ENCODE measurements around the gene DMRT1.
A peak's percentile ranks its signal among the peaks of the same experiment; 100 is the strongest.
"Not testable (repeated sequence)": the region's sequence is repeated elsewhere in the genome, so short reads cannot be mapped to it uniquely, and the experiment has no call there.

The DMRT1 gene

GRCh38 chr9:860706-861105 lies 19.2 kb downstream of the DMRT1 start:
- no peak for DNase-seq (ENCODE audit: low read depth)

GRCh38 chr9:861525-861924 lies 20.0 kb downstream of the DMRT1 start:
- DNase-seq (ENCODE audit: low read depth) = not testable (repeated sequence)

- no peak for DNase-seq (ENCODE audit: low read depth)
These were observed 33.8 kb downstream of the DMRT1 start for GRCh38 chr9:875119-875962.

GRCh38 chr9:876425-876824 lies 34.9 kb downstream of the DMRT1 start:
- no peak for DNase-seq (ENCODE audit: low read depth)

GRCh38 chr9:878239-878638 lies 36.7 kb downstream of the DMRT1 start:
- DNase-seq (ENCODE audit: low read depth) = no peak

GRCh38 chr9:880725-881124 lies 39.2 kb downstream of the DMRT1 start:
- DNase-seq (ENCODE audit: low read depth) = no peak

- no peak for DNase-seq (ENCODE audit: low read depth)
These were observed 41.0 kb downstream of the DMRT1 start for GRCh38 chr9:882416-882924.

GRCh38 chr9:883011-883410 lies 41.5 kb downstream of the DMRT1 start:
- no peak for DNase-seq (ENCODE audit: low read depth)

- no peak for DNase-seq (ENCODE audit: low read depth)
These were observed 45.4 kb downstream of the DMRT1 start for GRCh38 chr9:886886-887285.

- no peak for DNase-seq (ENCODE audit: low read depth)
These were observed 50.6 kb downstream of the DMRT1 start for GRCh38 chr9:892123-892522.

- no peak for DNase-seq (ENCODE audit: low read depth)
These were observed 51.6 kb downstream of the DMRT1 start for GRCh38 chr9:893115-893514.

GRCh38 chr9:893843-894420 lies 52.4 kb downstream of the DMRT1 start:
- DNase-seq (ENCODE audit: low read depth) = peak; percentile 36

- DNase-seq (ENCODE audit: low read depth) = no peak
These were observed 58.1 kb downstream of the DMRT1 start for GRCh38 chr9:899440-900184.

GRCh38 chr9:903886-904285 lies 62.4 kb downstream of the DMRT1 start:
- DNase-seq (ENCODE audit: low read depth) = no peak

GRCh38 chr9:905906-906305 lies 64.4 kb downstream of the DMRT1 start:
- DNase-seq (ENCODE audit: low read depth) = no peak

GRCh38 chr9:908536-909205 lies 67.2 kb downstream of the DMRT1 start:
- DNase-seq (ENCODE audit: low read depth) = no peak

GRCh38 chr9:911005-911404 lies 69.5 kb downstream of the DMRT1 start:
- DNase-seq (ENCODE audit: low read depth) = no peak

GRCh38 chr9:912776-913175 lies 71.3 kb downstream of the DMRT1 start:
- DNase-seq (ENCODE audit: low read depth) = no peak

- DNase-seq (ENCODE audit: low read depth) = not testable (repeated sequence)
These were observed 72.0 kb downstream of the DMRT1 start for GRCh38 chr9:913526-913925.

- DNase-seq (ENCODE audit: low read depth) = no peak
These were observed 76.2 kb downstream of the DMRT1 start for GRCh38 chr9:917730-918129.

- DNase-seq (ENCODE audit: low read depth) = no peak
These were observed 79.4 kb downstream of the DMRT1 start for GRCh38 chr9:920927-921326.

- DNase-seq (ENCODE audit: low read depth) = no peak
These were observed 80.7 kb downstream of the DMRT1 start for GRCh38 chr9:922171-922570.
